IPS-11a (cell line): ENCODE measurements around the gene ADGRB2.

Experiments used
- H3K4me3 ChIP-seq: one replicate; pipeline ENCODE4 v1.5.1; 2013; ENCODE audit warnings: low read depth, low read length, control low read depth

The ADGRB2 gene

DNA sequence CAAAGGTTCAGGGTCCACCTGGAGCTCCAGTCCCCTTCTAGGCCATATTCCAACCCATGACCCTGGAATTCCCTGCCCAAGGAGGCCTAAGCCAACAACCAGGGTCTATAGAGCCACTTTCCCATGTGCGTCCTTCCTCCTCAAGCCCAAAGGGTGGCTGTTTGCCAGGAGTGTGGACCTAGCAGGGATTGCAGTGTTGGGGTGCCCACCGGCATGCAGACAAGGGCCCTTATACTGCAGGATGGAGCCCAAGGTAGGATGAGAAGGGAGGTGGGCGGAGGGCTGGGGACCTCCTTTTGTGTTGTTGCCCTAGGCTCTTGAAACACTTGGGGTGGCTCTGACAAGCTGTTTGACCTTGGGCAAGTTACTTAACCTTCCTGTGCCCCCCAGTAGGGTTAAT, 19.7 kb upstream of the ADGRB2 start:
- H3K4me3 ChIP-seq = no peak overlapping the region

DNA sequence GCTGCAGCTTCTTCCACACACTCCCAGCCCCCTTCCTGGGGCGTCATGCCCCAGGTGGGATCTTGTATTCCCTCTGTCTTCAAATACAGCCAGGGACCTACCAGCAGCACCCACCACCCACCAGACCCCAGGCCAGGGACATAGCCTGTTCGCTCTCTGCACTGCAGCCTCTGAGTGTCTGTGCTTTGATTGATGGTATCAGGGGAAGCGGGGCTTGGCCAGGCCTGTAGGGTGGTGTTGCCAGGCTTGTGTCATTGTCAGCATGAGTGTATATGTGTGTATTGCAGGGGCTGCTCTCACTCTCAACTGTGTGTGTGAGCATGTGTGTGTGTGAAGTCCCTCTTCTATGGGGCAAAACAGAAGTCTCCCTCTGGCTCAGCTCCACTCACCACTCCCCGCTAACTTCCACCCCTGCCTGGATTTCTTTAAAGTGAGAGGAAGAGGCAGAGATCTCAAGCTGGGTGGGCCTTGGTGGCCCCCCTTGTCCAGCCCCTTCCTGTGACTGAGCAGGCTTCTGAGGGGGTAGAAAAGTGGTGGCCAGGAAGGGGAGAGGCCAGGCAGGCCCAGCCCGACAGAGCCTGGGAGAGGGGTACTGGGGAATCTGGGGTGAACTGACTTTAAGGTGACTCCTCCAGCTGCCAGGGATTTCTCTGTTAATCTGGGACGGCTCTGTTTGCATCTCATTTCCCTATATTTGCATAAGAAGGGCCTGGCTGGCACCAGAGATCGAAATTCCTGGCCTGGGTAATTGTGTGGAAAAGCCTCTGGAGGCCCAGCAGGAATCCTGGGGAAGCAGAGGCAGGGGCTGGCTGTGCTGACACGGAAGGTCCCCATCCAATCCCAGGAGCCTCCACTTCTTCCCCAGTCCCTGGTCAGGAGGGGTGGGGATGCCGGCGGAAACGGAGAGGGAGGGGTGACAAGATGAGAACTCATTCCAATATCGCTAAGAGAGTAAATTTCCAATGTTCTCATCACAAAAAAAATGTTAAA, 18.6 kb upstream of the ADGRB2 start:
- no peak overlapping the region for H3K4me3 ChIP-seq

DNA sequence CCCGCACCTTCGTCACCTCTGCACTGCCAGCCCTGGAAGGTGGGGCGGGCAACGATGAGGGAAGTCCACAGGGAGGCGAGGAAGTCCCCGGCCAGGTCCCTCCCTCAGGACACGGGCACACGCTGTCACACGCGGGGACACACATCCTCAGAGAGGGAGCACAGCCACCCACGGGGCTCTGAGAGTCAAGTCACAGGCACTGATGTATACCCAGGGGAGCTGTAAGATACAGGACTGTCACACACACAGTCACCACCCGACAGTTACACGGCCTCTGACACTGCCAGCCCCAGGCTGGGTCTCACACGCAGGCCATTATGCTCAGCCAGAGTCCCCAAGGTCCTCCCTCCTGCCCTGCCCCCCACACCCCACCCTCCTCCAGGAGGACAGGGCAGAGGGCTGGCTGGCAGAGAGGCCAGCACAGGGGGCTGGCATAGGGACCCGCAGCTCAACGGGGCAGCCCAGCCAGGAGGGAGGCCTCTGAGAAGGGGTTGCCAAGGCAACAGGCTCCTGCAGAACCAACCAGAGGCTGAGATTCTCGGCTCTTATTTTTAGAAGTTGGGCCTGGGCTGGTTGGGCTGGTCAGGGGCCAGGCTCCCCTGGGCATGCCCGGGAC, 17.7 kb upstream of the ADGRB2 start:
- H3K4me3 ChIP-seq = no peak overlapping the region

DNA sequence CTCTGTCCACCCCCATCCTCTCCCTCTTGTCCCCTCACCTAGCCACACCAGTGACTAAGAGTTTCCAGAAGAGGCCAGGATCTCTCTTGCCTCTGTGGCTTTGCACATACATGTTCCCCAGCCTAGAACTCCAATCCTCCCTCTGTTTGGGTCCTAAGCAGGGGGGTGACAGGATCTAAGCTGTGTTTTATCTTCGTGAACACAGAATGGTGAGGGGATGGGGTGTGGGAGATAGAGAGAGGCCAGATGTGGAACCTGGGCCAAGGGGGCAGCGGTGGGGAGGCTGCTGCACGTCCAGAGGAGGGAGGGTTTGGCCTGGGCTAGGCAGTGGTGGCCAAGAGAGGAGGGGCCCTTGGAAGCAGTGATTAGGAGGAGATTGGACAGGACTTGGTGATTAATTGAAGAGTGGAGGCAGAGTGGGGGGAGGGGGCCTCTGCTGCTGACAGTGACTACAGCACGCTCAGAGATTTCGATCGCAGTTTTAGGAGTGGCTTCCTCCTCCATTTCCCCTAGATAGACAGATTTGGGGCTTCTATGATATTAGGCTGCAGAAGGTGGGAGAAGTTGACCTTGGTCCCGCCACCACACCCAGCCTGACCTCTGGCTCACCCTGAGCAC, 17.1 kb upstream of the ADGRB2 start:
- no peak overlapping the region for H3K4me3 ChIP-seq

DNA sequence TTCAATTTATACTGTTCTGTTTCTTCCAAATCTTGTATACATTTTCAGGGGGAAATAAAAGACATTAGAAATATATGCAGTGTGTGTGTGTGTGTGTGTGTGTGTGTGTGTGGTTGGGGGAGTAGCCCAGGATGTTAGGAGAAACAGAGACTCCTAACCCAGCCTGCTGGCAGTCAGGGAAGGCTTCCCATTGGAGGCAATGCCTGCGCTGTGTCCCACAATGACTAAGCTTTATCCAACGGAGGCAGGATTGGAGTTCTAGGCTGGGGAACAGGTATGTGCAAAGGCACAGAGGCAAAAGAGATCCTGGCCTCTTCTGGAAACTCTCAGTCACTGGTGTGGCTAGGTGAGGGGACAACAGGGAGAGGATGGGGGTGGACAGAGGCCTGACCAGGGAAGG, 16.5 kb upstream of the ADGRB2 start:
- H3K4me3 ChIP-seq = no peak overlapping the region

DNA sequence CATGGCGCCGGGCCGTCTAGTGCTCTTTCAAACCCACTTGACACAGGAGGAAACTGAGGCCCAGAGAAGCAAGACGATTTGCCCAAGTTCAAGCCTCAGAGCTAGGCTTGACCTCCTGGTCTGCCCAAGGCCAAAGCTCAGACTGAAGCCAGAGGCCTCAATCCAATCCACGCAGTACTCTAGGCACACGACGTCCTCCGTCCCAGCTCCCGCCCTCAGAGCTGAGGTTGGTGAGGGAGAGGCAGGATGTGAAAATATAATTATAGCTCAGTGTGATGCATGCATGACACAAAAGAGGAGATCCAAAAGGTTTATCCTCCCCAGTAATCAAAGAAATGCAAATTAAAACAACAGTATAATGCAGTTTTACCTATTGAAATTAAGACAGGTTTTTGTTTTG, 15.5 kb upstream of the ADGRB2 start:
- no peak overlapping the region for H3K4me3 ChIP-seq

DNA sequence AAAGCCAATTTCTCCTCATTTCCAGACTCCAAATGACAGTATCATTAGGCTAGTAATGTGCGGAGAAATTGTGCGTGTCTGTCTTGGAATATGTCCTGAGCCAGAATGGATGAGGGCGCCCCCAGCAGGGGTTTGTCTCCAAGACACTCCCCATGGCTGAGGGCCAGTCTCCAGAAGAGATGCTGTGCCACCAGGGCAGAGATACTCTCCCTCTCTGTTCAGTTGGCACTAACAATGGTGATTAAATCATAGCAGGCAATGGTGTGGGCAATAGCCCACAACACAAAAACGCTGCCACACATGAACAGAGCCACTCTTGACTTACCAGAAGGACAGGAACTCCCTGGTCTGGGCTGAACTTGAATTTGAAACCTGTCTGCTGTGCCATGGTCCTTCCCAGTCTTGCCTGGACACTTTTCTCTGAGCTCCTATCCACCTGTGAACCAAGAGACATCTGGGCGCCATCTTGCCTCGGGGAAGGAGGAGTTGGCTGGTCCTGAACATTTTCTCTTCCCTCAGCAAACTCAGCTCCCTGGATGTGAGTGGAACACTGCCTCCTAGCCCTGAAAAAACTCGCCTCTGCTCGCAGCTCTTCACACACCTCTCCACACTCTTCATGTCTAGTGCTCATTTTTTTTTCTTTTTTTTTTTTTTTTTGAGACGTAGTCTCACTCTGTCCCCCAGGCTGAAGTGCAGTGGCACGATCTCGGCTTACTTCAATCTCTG, 14.8 kb upstream of the ADGRB2 start:
- no peak overlapping the region for H3K4me3 ChIP-seq

DNA sequence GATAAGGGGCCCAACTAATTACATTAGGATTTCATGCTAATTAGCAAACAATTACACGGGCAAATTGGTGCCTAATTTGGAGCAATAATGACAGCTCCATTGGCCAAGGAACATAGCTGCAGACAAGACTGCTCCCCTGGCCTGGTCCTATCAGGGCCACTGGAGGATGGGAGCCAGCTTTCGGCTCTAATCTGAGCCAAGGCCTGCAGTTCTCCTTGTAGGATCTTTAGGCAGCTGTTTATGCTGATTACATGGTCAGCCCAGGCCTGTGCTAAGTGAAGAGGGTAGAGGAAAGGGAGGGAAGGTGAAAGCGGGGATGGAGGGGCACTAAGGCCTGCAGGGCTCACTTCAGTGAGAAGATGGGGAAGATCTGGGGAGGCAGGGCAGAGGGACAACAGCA, 12.4 kb upstream of the ADGRB2 start:
- H3K4me3 ChIP-seq = no peak overlapping the region

DNA sequence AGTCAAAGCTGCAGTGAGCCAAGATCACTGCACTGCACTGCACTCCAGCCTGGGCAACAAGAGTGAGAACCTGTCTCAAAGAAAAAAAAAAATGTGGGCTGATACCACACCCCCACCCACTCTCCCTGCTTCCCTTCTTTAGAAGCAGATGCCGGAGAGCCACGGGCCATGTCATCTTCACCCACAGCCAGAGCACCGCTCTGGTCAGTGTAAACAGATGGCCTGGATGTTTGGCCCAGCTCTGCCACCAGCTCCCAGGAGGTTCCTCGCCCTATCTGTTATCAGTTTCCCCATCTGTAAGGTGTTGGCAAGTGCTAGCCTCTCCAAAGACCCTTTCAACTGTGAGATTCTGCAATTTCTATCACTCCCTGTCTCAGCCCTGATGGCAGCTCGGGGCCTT, 11.9 kb upstream of the ADGRB2 start:
- H3K4me3 ChIP-seq = no peak overlapping the region

DNA sequence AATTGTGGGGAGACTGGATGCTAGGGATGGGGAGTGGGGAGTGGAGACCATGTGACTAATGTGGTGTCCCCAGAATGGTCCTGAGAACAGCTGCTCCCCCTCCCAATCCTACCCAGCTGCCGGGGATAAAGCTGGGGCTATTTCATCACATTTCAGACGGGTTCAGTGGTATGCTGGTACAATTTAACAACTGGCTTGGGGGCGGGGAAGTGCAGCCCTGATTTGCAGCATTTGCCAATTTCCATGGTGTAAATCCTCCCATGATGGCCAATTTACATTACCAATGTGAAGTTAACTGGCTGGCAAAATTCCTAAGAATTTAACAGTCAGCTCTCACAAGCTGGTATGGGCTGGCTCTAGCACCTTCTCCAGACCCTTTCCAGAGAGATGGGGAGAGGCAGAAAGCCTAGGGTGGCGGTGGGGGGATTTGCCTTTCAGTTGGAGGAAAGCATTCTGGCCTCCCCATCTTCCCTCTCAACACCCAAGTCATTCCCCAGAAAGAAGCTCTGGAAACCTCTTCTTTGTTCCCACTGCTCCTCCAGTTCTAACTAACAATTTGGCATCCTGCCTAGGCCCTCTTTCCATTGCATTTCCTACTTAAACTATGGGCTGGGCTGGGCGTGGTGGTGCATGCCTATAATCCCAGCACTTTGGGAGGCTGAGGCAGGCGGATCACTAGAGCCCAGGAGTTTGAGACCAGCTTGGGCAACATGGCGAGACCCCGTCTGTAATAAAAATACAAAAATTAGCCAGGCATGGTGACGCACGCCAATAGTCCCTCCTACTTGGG, 11.3 kb upstream of the ADGRB2 start:
- H3K4me3 ChIP-seq = no peak overlapping the region

DNA sequence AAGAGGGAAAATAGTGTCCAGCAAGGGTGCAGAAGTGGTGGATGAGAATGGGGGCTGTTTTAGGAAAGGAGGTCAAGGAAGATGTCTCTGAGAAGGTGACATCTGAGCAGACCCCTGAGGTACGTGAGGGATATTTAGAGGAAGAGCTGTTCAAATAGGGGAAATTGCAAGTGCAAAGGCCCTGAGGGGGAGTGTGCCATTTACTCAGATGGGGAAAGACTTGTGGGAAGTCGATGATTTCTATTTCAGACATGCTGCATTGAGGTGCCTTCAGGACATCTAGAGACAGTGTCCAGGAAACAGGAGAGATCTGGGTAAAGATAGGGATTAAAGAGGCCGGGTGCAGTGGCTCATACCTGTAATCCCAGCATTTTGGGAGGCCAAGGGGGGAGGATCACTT, 10.4 kb upstream of the ADGRB2 start:
- no peak overlapping the region for H3K4me3 ChIP-seq

DNA sequence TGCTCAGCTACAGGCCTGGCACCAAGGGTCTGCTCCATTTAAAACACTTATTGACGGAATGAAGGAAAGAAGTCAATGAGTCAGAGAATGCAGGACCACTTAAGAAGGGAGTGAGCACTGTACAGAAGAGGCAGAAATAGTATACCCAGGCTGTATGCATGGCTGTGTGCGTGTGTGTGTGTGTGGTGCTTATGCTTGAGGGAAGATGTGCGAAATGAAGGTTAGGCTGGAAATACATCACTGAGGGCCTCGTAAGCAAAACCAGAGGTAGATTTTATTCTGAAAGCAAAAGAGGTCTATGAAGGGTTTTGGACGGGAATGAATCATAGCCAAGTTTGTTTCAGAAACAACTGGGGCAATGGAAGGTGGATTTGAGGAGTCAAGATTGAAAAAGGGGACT, 9.7 kb upstream of the ADGRB2 start:
- no peak overlapping the region for H3K4me3 ChIP-seq

DNA sequence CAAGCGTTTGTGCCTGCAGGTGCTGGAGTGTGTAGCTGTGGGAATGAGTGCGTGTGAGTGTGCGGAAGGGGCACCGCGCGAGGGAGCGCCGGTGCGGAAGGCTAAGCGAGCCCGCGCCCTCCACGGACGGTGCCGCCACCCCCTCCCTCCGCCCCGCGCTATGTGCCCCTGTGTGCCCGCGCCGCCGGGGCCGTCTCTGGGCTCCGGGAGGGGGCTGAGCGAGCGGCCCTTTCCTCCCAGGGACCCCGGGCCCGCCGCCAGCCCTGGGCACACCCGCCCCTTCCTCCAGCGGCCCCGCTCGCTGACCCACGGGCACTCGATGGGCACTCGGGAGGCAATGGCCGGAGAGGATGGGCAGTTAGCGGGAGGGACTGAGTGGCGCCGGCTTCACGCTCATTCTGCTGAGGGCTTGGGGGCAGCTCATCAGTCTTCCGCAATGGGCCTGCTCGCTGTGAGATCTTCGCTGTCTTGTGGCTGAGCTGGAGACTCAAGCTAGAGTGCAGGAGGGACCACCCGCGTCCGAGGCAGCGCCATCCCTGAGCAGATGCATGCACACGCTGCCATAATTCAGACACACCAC, 8.6 kb upstream of the ADGRB2 start:
- peak overlapping the region; percentile 43 for H3K4me3 ChIP-seq

DNA sequence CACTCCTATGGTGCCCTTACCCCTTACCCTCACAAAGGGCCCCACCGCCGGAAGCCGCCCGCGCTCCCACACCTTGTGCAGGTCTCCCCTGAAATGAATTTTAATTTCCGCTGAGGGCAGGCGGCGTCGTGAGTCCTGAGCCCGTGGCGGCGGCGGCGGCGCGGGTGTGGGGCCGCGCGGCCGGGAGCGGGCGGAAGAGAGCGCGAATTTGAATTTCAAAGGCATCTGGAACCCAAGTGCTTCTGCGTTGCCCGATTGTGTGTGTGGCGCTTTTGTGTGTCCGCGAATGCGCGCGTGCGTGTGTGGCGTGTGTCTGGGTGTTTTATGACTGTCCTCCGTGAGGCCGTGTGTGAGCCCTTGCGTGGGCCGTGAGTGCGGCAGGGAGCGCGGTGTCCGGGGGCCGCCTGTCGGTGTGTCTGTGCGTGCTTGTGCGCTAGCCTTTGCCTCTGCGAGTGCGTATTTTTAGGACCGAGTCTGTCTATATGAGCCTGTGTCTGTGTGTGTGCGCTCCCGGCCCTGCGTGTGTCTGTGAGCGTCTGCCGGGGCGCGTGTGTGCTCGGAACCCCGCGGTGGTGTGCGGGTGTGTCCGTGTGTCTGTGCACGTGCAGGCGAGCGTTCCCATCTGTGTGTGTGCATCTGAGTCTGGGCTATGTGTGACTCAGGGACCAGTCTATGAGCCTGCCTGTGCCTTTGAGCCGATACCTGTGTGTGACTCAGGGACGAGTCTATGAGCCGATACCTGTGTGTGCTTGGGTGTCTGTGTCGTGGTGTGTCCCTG, 7.9 kb upstream of the ADGRB2 start:
- H3K4me3 ChIP-seq = peak overlapping the region; percentile 43

DNA sequence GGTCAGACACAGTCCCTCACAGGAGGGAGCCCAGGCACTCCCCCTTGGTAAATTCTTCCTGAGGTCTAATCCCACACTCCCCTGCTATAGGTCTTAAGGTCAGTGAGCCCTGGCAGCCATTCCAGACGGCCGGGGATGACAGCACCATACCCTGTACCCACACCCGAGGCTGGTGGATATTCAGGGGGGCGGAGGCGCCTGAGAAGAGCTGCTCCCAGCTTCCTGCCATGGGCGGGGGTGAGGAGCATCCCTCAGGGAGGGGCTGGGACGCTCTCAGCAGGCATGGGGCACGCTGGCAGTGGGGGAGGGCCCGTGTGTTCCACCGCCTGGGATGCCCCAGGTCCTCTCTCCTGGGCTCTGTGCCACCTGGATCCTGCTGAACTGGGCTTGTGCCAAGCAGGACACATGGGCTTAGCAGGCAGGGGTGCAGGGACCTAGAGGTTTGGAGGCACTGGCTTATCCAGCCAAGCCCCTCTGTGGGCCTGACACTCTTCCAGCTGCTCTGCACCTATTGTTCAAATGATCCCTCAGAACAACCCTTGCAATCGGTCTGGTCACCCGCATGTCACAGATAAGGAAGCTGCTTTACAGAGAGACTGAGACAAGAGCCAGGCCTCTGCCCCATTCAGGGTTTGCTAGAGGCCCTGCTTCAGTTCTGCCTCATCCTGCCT, 5.7 kb upstream of the ADGRB2 start:
- no peak overlapping the region for H3K4me3 ChIP-seq

DNA sequence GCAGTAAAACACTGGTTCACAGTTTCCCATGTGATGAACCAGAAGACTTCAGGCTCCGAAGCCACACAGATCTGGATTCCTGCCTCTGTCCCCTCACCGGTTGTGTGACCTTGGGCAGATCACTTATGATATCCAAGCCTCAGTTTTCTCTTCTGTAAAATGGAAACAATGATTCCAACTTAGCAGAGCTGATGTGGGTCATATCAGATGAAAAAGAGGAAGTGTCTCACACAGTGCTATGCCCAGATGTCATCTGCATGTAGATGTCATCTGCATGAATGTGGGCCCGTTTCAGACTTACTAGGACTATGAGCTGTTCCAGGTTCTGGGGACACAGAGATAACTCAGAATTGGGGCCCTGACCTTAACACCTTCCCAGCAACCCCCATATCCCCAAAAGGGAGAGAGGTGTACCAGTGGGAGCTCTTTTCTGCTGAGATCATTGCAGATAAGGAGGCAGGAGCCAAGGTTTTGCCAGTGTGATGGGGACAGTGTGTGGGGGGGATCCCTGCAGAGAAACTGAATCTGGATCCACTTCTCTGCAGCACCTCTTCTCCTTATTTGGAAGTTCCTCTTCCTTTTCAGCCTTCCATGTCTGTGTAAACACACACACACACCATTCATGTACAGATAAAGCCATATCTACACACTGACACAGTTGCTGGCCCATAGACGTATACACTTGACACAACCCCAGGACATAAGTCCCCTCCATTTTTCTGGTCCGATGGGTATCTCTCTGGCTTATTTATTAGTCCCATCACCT, 5.0 kb upstream of the ADGRB2 start:
- H3K4me3 ChIP-seq = no peak overlapping the region

DNA sequence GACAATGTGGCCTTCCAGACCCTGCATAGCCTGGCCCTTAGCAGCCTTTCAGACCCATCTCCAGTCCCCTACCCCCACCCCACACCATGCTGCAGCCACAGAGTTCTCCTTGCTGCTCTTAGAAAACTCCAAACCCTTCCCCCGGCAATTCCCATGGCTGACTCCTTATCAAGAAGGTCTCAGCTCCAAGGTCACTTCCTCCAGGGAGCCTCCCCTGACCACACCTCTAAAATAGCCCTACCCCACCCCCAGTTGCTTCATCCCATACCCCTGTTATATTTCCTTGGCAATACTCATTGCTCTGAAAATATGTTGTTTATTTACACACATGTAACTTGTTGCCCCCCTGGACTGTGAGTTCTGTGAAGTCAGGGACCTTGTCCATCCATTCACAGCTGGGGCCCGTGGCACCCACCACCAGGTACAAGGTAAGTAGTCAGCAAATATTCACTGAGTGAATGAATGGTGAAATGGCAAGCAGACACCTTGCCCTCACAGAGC, 4.3 kb upstream of the ADGRB2 start:
- no peak overlapping the region for H3K4me3 ChIP-seq

DNA sequence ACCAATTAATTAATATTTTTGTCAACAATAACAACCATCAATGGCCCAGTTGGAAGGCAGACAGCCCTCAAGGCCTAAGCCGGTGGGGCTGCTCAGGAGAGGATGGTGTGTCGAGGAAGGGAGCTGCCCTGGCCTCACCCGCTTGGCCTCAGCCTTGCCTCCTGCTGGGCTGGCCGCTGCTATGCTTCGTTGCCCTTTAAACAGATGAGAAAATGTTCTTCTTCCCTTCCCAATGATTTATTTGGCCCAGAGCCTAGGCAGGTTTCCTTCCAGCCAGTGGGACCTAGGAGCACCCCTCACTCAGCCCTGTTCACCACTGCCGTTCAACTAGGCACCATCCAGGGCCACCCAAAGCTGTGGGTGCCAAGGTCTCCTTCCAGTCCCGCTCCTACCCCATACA, 3.1 kb upstream of the ADGRB2 start:
- no peak overlapping the region for H3K4me3 ChIP-seq
